ENCODE measurements around the gene LILRA1.
"Not testable (repeated sequence)": the region's sequence is repeated elsewhere in the genome, so short reads cannot be mapped to it uniquely, and the experiment has no call there.

DNA sequence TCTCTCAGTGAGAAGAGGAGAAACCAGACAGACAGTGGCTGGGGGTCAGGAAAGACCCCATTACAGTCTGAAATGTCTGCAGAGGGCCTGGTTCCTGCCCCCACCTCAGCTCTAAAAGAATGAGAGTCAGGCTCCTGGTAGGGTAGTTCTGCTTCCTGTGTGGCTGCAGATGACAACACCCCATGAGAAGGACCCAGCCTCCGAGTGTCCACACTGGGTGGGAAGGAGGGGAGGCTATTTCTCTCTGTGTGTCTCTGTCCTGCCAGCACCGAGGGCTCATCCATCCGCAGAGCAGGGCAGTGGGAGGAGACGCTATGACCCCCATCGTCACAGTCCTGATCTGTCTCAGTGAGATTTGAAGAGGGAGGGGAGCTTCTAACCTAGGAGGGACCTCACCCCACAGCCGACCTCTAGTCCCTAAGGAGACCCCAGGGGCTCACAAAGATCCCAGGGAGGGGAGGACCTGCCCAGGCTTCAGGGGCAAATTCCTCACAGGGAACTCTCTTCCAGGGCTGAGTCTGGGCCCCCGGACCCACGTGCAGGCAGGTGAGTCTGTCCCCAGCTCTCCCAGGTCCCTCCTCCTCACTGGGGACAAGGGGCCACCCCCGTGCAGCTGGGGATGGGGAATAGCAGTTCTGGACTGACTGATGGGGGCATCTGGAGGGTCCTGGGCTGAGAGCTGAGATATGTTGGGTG is 647 bp downstream of the LILRA1 start:
- TF ChIP-seq POLR2A (IDR thresholded peaks at IDR 0.05; ENCODE audit: low read depth, low read length); POLR2AphosphoS5 (IDR thresholded peaks at IDR 0.05; ENCODE audit: low read depth, low read length); TAF1 (IDR thresholded peaks at IDR 0.05; ENCODE audit: low read depth, low read length); PAX5 (IDR thresholded peaks at IDR 0.05; ENCODE audit: insufficient read depth, low read length, severe bottlenecking): not testable (repeated sequence)

Measured in GM12891 (cell line).